K562 (cell line): ENCODE measurements around the gene ZSCAN21. TPM values are rescaled to one million over a fixed set of nuclear protein-coding genes. Genes with fewer than 3 reads are reported as not detected.

ENCODE experiments used
- ATF1 ChIP-seq, 2 experiments: fragments of 450-650 bp in 1 of 2; IDR thresholded peaks; 2 replicates each; pipeline ENCODE4 v1.6.1; 2016; ENCODE audit warnings: missing compliant biosample characterization in 1 of 2, missing genetic modification characterization in 1 of 2
- ATF3 ChIP-seq, 2 experiments: fragments of 450-650 bp in 1 of 2; sonication (generic) in 1 of 2; formaldehyde crosslinking in 1 of 2; IDR thresholded peaks in 1 of 2; conservative IDR thresholded peaks in 1 of 2; 2 replicates each; pipeline versions ENCODE4 v1.6.1 to v1.8.1; 2016 to 2023; ENCODE audit warnings: mild to moderate bottlenecking in 2 of 2, moderate library complexity in 2 of 2, inconsistent platforms in 1 of 2, missing genetic modification reagents in 1 of 2
- BCLAF1 ChIP-seq, 2 experiments: fragments of 450-650 bp in 1 of 2; IDR thresholded peaks; 2 replicates each; pipeline ENCODE4 v1.6.1; 2011 to 2017; ENCODE audit warnings: low read depth in 2 of 2, antibody characterized with exemption in 1 of 2, borderline replicate concordance in 1 of 2, low read length in 1 of 2, mild to moderate bottlenecking in 1 of 2, mixed read lengths in 1 of 2; ENCODE audit not compliant: control insufficient read depth in 1 of 2
- E2F3 ChIP-seq: fragments of 250-450 bp; sonication (Bioruptor Pico); IDR thresholded peaks from 2 replicates; pipeline ENCODE4 v1.4.0; 2020; ENCODE audit warnings: mild to moderate bottlenecking
- ID3 ChIP-seq, 2 experiments: fragments of 250-450 bp in 1 of 2; fragments of 450-650 bp in 1 of 2; sonication (Bioruptor Pico) in 1 of 2; IDR thresholded peaks; 2 replicates each; pipeline versions ENCODE4 v1.6.1 to v1.8.0; 2016 to 2021; ENCODE audit warnings: mild to moderate bottlenecking in 2 of 2, moderate library complexity in 2 of 2, missing compliant biosample characterization in 1 of 2, missing genetic modification characterization in 1 of 2
- KDM5B ChIP-seq: fragments of 200-600 bp; sonication (generic); IDR thresholded peaks from 2 replicates; pipeline ENCODE4 v1.6.1; 2012; ENCODE audit warnings: low read depth, mild to moderate bottlenecking, moderate library complexity, low read length, control low read depth, inconsistent platforms; ENCODE audit not compliant: insufficient replicate concordance
- KLF13 ChIP-seq: fragments of 450-650 bp; IDR thresholded peaks from 2 replicates; pipeline ENCODE4 v1.6.1; 2016; ENCODE audit warnings: missing genetic modification characterization, low read depth, mild to moderate bottlenecking, missing compliant biosample characterization, moderate library complexity, borderline replicate concordance
- LARP7 ChIP-seq: fragments of 450-650 bp; IDR thresholded peaks from 2 replicates; pipeline ENCODE4 v1.6.1; 2016
- MTA2 ChIP-seq: fragments of 450-650 bp; IDR thresholded peaks from 2 replicates; pipeline ENCODE4 v1.6.1; 2016; ENCODE audit warnings: low read depth
- NR1H2 ChIP-seq: sonication (generic); formaldehyde crosslinking; IDR thresholded peaks from 2 replicates; pipeline ENCODE4 v1.4.0; 2020; ENCODE audit warnings: mild to moderate bottlenecking, missing genetic modification reagents
- OTX1 ChIP-seq: fragments of 450-650 bp; formaldehyde crosslinking; IDR thresholded peaks from 2 replicates; pipeline ENCODE4 v1.4.0; 2022; ENCODE audit warnings: mild to moderate bottlenecking
- PHB ChIP-seq: fragments of 250-450 bp; sonication (Bioruptor Pico); IDR thresholded peaks from 2 replicates; pipeline ENCODE4 v1.5.0; 2021
- PHF21A ChIP-seq: fragments of 450-650 bp; IDR thresholded peaks from 2 replicates; pipeline ENCODE4 v1.6.1; 2017; ENCODE audit warnings: low read depth, borderline replicate concordance
- RB1 ChIP-seq: fragments of 450-650 bp; IDR thresholded peaks from 2 replicates; pipeline ENCODE4 v1.6.1; 2017; ENCODE audit warnings: low read depth, mild to moderate bottlenecking
- SRSF9 ChIP-seq: fragments of 200-400 bp; formaldehyde crosslinking; IDR thresholded peaks from 2 replicates; pipeline ENCODE4 v1.6.1; 2017; ENCODE audit warnings: low read depth, low read length, borderline replicate concordance
- TAF1 ChIP-seq: IDR thresholded peaks from 2 replicates; pipeline ENCODE4 v1.6.1; 2011; ENCODE audit warnings: mild to moderate bottlenecking, low read length, moderate library complexity; ENCODE audit not compliant: insufficient read depth, control insufficient read depth, severe bottlenecking; ENCODE audit errors: extremely low read depth
- USF1 ChIP-seq: sonication (generic); formaldehyde crosslinking; IDR thresholded peaks from 2 replicates; pipeline ENCODE4 v1.9.0; 2022; ENCODE audit warnings: mild to moderate bottlenecking, missing genetic modification reagents
- ZBED1 ChIP-seq: IDR thresholded peaks from 2 replicates; pipeline ENCODE4 v1.6.1; 2014
- ZNF232 ChIP-seq: sonication (generic); formaldehyde crosslinking; IDR thresholded peaks from 2 replicates; pipeline ENCODE4 v1.8.0; 2022; ENCODE audit warnings: mild to moderate bottlenecking, missing genetic modification reagents
- ZNF280B ChIP-seq: fragments of 250-450 bp; sonication (Bioruptor Pico); IDR thresholded peaks from 2 replicates; pipeline ENCODE4 v1.5.1; 2021; ENCODE audit warnings: mild to moderate bottlenecking
- polyA plus RNA-seq, 8 experiments: library from polyadenylated mRNA; depleted of rRNA in 4 of 8; stranded (reverse) in 5 of 8; unstranded in 3 of 8; fragments of >200 nt; fragmentation: Nextera tagmentation in 2 of 8; fragmentation: Illumina TruSeq in 1 of 8; extraction: Ambion mirVana in 2 of 8; extraction: Trizol in 1 of 8; gene quantifications; 2 replicates each; pipeline versions ENCODE4 v1.2.1 to v1.2.3, GENCODE V29; 2011 to 2014; ENCODE audit warnings: inconsistent platforms in 1 of 8, missing spikeins in 1 of 8
- total RNA-seq, 7 experiments: library from RNA; depleted of rRNA in 6 of 7; stranded (reverse); fragments of >200 nt in 6 of 7; fragmentation: Illumina TruSeq in 2 of 7; extraction: Trizol in 2 of 7; gene quantifications; 2 replicates each; pipeline versions ENCODE4 v1.2.1 to v1.2.3, GENCODE V29; 2011 to 2021; ENCODE audit warnings: low replicate concordance in 1 of 7

Gene ZSCAN21
- total and polyA plus RNA-seq, 9 of the 15 experiments (the other 6 are each of a cell fraction or from before 2014, with no cell fraction given) = 5.9 to 15.5 (median 13.2) TPM

GRCh38 chr7:100081535-100082102, 32.0 kb downstream of the ZSCAN21 start, which contains the start of gene ZNF3 (continued):
- TF ChIP-seq ZNF280B (no peak), ATF1 (CRISPR knock-in tag; IDR thresholded peaks at IDR 0.05) (peak; percentile 50; the same call in 1 of the 2 replicates), ATF1 (tag; IDR thresholded peaks at IDR 0.05) (peak; percentile 93), ATF3 (IDR thresholded peaks at IDR 0.05) (peak; percentile 64), ATF3 (CRISPR knock-in tag; conservative IDR thresholded peaks at IDR 0.05) (peak; percentile 95), E2F3 (CRISPR knock-in tag) (no peak), LARP7 (0 out of 2 replicates have a peak, but pooled peaks have one; percentile 39), MTA2 (peak; percentile 83; the same call in 1 of the 2 replicates), ZBED1 (peak; percentile 78), NR1H2 (peak; percentile 77), USF1 (CRISPR knock-in tag) (peak; percentile 65), RB1 (peak; percentile 97), BCLAF1 (IDR thresholded peaks at IDR 0.05; ENCODE audit: borderline replicate concordance in 1 of 2, control insufficient read depth in 1 of 2, low read depth in 2 of 2, low read length in 1 of 2) (peak in 1 of 2 experiments; percentile 97; a peak in 2 of 4 replicates), ZNF232 (CRISPR knock-in tag) (no peak), OTX1 (CRISPR knock-in tag) (no peak), TAF1 (peak; percentile 82), KLF13 (tag) (peak; percentile 83; the same call in 1 of the 2 replicates), SRSF9 (no peak), PHB (CRISPR knock-in tag) (0 out of 2 replicates have a peak, but pooled peaks have one; percentile 57), KDM5B (no peak), PHF21A (peak; percentile 37; the same call in 1 of the 2 replicates), ID3 (CRISPR knock-in tag; IDR thresholded peaks at IDR 0.05) (no peak), ID3 (tag; IDR thresholded peaks at IDR 0.05) (no peak)
